Lung (tissue), 12 donors: ENCODE measurements around the gene KPTN. TPM values are rescaled to one million over a fixed set of nuclear protein-coding genes. Genes with fewer than 3 reads are reported as not detected.

ENCODE experiments used
- ATAC-seq: fragments of 200-7000 bp; cut with Tn5 transposase; one replicate; pipeline ENCODE4 v1.9.1; 2020; ENCODE audit warnings: moderate number of reproducible peaks; ENCODE audit not compliant: insufficient read depth, low FRiP score
- DNase-seq, 3 donors: peaks; one replicate each; pipeline ENCODE4 v3.0.0-alpha.2; 2013 to 2017
- H3K27ac ChIP-seq, 2 donors: one replicate each; pipeline ENCODE4 v1.5.1; 2013; ENCODE audit warnings: mild to moderate bottlenecking in 2 of 2, moderate library complexity in 2 of 2, control low read depth in 1 of 2, inconsistent platforms in 1 of 2, low read depth in 1 of 2, low read length in 1 of 2
- H3K27me3 ChIP-seq, 3 donors: one replicate each; pipeline ENCODE4 v1.5.1; 2013; ENCODE audit warnings: low read length in 2 of 3; ENCODE audit not compliant: control insufficient read depth in 3 of 3, insufficient read depth in 3 of 3
- H3K36me3 ChIP-seq, 4 donors: one replicate each; pipeline ENCODE4 v1.5.1; 2013; ENCODE audit warnings: low read length in 4 of 4, mild to moderate bottlenecking in 1 of 4, moderate library complexity in 1 of 4; ENCODE audit not compliant: control insufficient read depth in 4 of 4, insufficient read depth in 4 of 4
- H3K4me1 ChIP-seq, 5 donors: one replicate each; pipeline ENCODE4 v1.5.1; 2013; ENCODE audit warnings: low read length in 5 of 5, mild to moderate bottlenecking in 2 of 5, moderate library complexity in 1 of 5; ENCODE audit not compliant: control insufficient read depth in 5 of 5, insufficient read depth in 5 of 5
- H3K4me3 ChIP-seq: one replicate; pipeline ENCODE4 v1.5.1; 2013; ENCODE audit warnings: mild to moderate bottlenecking, control low read depth, moderate library complexity
- H3K9ac ChIP-seq, 2 donors: one replicate each; pipeline ENCODE4 v1.5.1; 2013; ENCODE audit warnings: low read length in 2 of 2, control low read depth in 1 of 2; ENCODE audit not compliant: insufficient read depth in 1 of 2
- H3K9me3 ChIP-seq, 4 donors: one replicate each; pipeline ENCODE4 v1.5.1; 2013; ENCODE audit warnings: low read length in 3 of 4, mild to moderate bottlenecking in 1 of 4, moderate library complexity in 1 of 4; ENCODE audit not compliant: control insufficient read depth in 4 of 4, insufficient read depth in 3 of 4
- WGBS, 2 donors: extraction: QIAGEN DNeasy Blood & Tissue Kit; methylation state at CpG; one replicate each; pipeline ENCODE4 v1.1.7; 2013; 5-methylcytosine and 5-hydroxymethylcytosine counted together
- polyA plus RNA-seq, 2 donors: library from polyadenylated mRNA; stranded (reverse); fragments of 200-250 nt; gene quantifications; one replicate each; pipeline ENCODE4 v1.2.1, GENCODE V29; 2013
- total RNA-seq, 2 donors: library from RNA; depleted of rRNA in 1 of 2; stranded (reverse); fragments of >200 nt in 1 of 2; gene quantifications; one replicate each; pipeline ENCODE4 v1.2.1, GENCODE V29; 2014 to 2021
- TF ChIP-seq, protein P1 (sequence below): IDR thresholded peaks from 2 replicates; pipeline ENCODE4 v1.5.1; 2012; ENCODE audit warnings: mild to moderate bottlenecking; ENCODE audit errors: control extremely low read depth, extremely low read depth
- donor health status: control.
- donor health status: control.
- donor health status: Bipolar disorder and iron deficiency.
- donor health status: healthy.
- donor health status: DM: yes; HTN: yes; CAD: no.

Gene KPTN
- total and polyA plus RNA-seq, 4 donors, result 4.6 to 15.7 (median 12.9) TPM

DNA sequence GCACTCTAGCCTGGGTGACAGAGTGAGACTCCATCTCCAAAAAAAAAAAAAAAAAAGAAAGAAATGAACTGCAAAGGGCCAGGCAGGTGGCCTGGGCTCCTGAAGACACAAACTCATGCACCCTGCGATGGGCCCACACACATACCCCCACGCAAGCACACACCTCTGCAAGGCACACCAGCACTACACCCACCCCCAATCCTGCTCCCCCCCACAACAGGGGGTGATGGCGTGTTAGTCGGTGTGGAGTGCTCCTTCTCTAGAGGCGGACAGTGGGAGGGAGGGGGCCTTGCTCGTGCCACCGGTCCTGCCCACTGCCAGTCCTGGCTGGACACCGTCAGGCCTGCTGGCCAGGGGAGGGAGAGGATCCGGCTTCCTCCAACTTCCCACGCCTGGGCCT, 10.7 kb downstream of the KPTN start:
- Histone ChIP-seq H3K9ac (no peak overlapping the region), H3K36me3 (no peaks in the 10 kb centered on the region), H3K27me3 (peaks cover 7 to 21% (median 9%) of the 10 kb centered on the region in 3 donors), H3K9me3 (no peaks in the 10 kb centered on the region), H3K4me3 (no peak overlapping the region), H3K27ac (no peak overlapping the region), H3K4me1 (peaks cover 0 to 12% (median 3%) of the 10 kb centered on the region in 5 donors)
- WGBS, 2 donors, result 79 to 89% methylated on average over 10 of the region's 10 CpGs
- ATAC-seq (no peak), DNase-seq (no peak)
- TF ChIP-seq, protein P1, sequence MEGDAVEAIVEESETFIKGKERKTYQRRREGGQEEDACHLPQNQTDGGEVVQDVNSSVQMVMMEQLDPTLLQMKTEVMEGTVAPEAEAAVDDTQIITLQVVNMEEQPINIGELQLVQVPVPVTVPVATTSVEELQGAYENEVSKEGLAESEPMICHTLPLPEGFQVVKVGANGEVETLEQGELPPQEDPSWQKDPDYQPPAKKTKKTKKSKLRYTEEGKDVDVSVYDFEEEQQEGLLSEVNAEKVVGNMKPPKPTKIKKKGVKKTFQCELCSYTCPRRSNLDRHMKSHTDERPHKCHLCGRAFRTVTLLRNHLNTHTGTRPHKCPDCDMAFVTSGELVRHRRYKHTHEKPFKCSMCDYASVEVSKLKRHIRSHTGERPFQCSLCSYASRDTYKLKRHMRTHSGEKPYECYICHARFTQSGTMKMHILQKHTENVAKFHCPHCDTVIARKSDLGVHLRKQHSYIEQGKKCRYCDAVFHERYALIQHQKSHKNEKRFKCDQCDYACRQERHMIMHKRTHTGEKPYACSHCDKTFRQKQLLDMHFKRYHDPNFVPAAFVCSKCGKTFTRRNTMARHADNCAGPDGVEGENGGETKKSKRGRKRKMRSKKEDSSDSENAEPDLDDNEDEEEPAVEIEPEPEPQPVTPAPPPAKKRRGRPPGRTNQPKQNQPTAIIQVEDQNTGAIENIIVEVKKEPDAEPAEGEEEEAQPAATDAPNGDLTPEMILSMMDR, result no peak

DNA sequence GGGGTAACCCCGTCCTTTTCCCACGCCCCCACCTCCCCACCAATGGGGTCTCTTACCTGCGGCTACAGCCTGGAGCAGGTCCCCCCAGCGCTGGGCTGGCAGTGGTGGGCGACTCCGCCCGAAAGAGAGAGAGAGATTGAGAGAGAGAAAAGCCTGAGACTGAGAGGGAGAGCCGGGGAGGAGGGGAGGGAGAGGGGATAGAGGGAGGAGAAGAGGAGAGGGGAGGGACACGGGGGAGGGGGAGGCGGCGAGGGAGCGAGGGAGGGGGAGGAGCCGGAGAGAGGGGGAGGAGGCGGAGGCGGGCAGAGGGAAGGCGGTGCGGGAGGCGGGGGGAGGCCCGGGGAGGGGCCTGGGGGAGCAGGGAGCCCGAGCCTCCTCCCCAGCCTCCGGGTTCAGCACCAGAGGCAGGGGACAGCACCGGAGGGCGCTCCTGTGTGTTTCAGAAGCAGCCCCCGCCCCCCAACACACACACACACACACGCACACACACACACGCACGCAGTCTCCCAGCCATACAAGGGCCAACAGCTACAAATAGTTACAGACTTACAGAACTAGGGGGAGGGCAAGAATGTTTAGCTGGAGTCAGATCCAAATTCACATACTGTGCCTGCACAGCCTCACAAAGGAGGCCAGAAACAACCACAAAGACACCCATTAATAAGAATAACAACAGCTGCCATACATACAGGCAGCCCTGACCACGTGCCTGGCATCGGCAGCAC, 12.1 kb downstream of the KPTN start, which contains the start of gene SLC8A2:
TSS of gene SLC8A2 (minus strand) at position 161 of the 725 bp plus-strand sequence. CDS start 5,490 bp downstream, outside the sequence.
- DNase-seq (peak; percentile 90 to 94 (median 94)), ATAC-seq (no peak)
- H3K4me3 ChIP-seq, result no peak within 1 kb of the TSS
- WGBS, 2 donors, result 5 to 9% methylated on average over 15 to 26 of the region's 29 CpGs
- peaks cover 7 to 21% (median 13%) of the 10 kb centered on the region in 3 donors for H3K27me3 ChIP-seq
- H3K9ac ChIP-seq, result no peak within 1 kb of the TSS
- H3K27ac ChIP-seq, result no peak within 1 kb of the TSS
- peaks cover 0 to 2% (median 0%) of the 10 kb centered on the region in 4 donors for H3K9me3 ChIP-seq
- TF ChIP-seq, protein P1, result no peak
- no peaks in the 10 kb centered on the region for H3K36me3 ChIP-seq
- peaks cover 0 to 12% (median 3%) of the 10 kb centered on the region in 5 donors for H3K4me1 ChIP-seq

DNA sequence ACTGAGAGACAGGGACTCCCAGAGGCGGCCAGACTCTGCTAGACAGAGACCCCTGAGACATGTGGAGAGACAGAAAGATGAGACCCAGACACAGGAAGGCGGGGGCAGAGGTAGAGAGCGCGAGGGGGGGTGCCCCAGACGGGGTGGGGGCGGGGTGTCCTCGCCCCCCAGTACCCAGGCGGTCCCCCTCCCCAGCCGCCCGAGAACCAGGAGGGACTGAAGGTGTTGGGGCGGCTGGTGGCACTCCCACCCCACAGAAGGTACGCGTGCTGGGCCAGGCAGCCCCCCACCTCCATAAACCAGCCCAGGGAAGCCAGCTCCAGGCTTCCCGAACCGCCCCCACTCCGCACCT, 12.7 kb downstream of the KPTN start:
- peaks cover 7 to 21% (median 13%) of the 10 kb centered on the region in 3 donors for H3K27me3 ChIP-seq
- H3K4me3 ChIP-seq, result no peak overlapping the region
- peaks cover 0 to 12% (median 3%) of the 10 kb centered on the region in 5 donors for H3K4me1 ChIP-seq
- H3K36me3 ChIP-seq, result no peaks in the 10 kb centered on the region
- ATAC-seq (no peak), DNase-seq (no peak)
- TF ChIP-seq, protein P1, result no peak
- peaks cover 0 to 2% (median 0%) of the 10 kb centered on the region in 4 donors for H3K9me3 ChIP-seq
- no peak overlapping the region for H3K9ac ChIP-seq
- 1 to 2% methylated on average over 8 to 16 of the region's 16 CpGs for WGBS, 2 donors
- H3K27ac ChIP-seq, result no peak overlapping the region
